ENCODE data around the gene CACFD1. TPM values are rescaled to one million over a fixed set of nuclear protein-coding genes. Genes with fewer than 3 reads are reported as not detected.

Gene CACFD1
- polyA plus RNA-seq, 1 donor from 2014 or later: 75.4 TPM

GRCh38 chr9:133472753-133473378 lies 13.1 kb downstream of the CACFD1 start:
- Histone ChIP-seq H3K9me2 (ENCODE audit: insufficient read depth, low read length) (no peaks in the 10 kb centered on the region), H3K27ac (ENCODE audit: low read length) (no peak overlapping the region), H2AFZ (ENCODE audit: low read depth, low read length) (no peak overlapping the region), H3K9ac (ENCODE audit: low read length) (no peak overlapping the region), H3K4me2 (ENCODE audit: low read length) (no peak overlapping the region), H3K9me3 (ENCODE audit: low read length) (no peaks in the 10 kb centered on the region), H3K4me3 (ENCODE audit: low read length) (no peak overlapping the region), H3K36me3 (ENCODE audit: insufficient read depth, low read length) (no peaks in the 10 kb centered on the region), H3K27me3 (ENCODE audit: insufficient read depth, low read depth, low read length) (no peaks in the 10 kb centered on the region), H3K79me2 (replicated peaks; ENCODE audit: insufficient read depth, low read length) (no peaks in the 10 kb centered on the region), H3F3A (ENCODE audit: insufficient read depth, low read length, poor library complexity, severe bottlenecking) (no peaks in the 10 kb centered on the region), H4K20me1 (ENCODE audit: insufficient read depth) (peaks cover 2% of the 10 kb centered on the region)
- TF ChIP-seq SMC3 (conservative IDR thresholded peaks at IDR 0.05; ENCODE audit: poor library complexity): no peak
- TF ChIP-seq POLR2AphosphoS5 (IDR thresholded peaks at IDR 0.05): peak; percentile 24
- no peak for TF ChIP-seq TAF1 (IDR thresholded peaks at IDR 0.05; ENCODE audit: low read depth)

GRCh38 chr9:133473743-133474142 lies 14.0 kb downstream of the CACFD1 start:
- Histone ChIP-seq H3K79me2 (replicated peaks; ENCODE audit: insufficient read depth, low read length) (no peaks in the 10 kb centered on the region), H3K4me3 (ENCODE audit: low read length) (no peak overlapping the region), H2AFZ (ENCODE audit: low read depth, low read length) (no peak overlapping the region), H3K4me2 (ENCODE audit: low read length) (no peak overlapping the region), H3K9me2 (ENCODE audit: insufficient read depth, low read length) (no peaks in the 10 kb centered on the region), H3K9me3 (ENCODE audit: low read length) (no peaks in the 10 kb centered on the region), H4K20me1 (ENCODE audit: insufficient read depth) (no peaks in the 10 kb centered on the region), H3K36me3 (ENCODE audit: insufficient read depth, low read length) (no peaks in the 10 kb centered on the region), H3K9ac (ENCODE audit: low read length) (no peak overlapping the region), H3K27ac (ENCODE audit: low read length) (no peak overlapping the region), H3F3A (ENCODE audit: insufficient read depth, low read length, poor library complexity, severe bottlenecking) (no peaks in the 10 kb centered on the region), H3K27me3 (ENCODE audit: insufficient read depth, low read depth, low read length) (no peaks in the 10 kb centered on the region)
- no peak for TF ChIP-seq REST (IDR thresholded peaks at IDR 0.05; ENCODE audit: borderline replicate concordance)

- H3K36me3 ChIP-seq (ENCODE audit: insufficient read depth, low read length): no peaks in the 10 kb centered on the region
- H3K4me2 ChIP-seq (ENCODE audit: low read length): no peak overlapping the region
- H3K27ac ChIP-seq (ENCODE audit: low read length): no peak overlapping the region
- no peak overlapping the region for H3K4me3 ChIP-seq (ENCODE audit: low read length)
- no peaks in the 10 kb centered on the region for H3K9me2 ChIP-seq (ENCODE audit: insufficient read depth, low read length)
- no peaks in the 10 kb centered on the region for H4K20me1 ChIP-seq (ENCODE audit: insufficient read depth)
- H3K27me3 ChIP-seq (ENCODE audit: insufficient read depth, low read depth, low read length): no peaks in the 10 kb centered on the region
- TF ChIP-seq TAF1 (IDR thresholded peaks at IDR 0.05; ENCODE audit: low read depth): no peak
- no peak for TF ChIP-seq SMC3 (conservative IDR thresholded peaks at IDR 0.05; ENCODE audit: poor library complexity)
- no peak for TF ChIP-seq EP300 (conservative IDR thresholded peaks at IDR 0.05; ENCODE audit: poor library complexity, severe bottlenecking)
- no peak for TF ChIP-seq POLR2AphosphoS5 (IDR thresholded peaks at IDR 0.05)
- TF ChIP-seq EZH2 (IDR thresholded peaks at IDR 0.05; ENCODE audit: borderline replicate concordance, insufficient read depth, low read length, poor library complexity, severe bottlenecking): no peak
- no peak for TF ChIP-seq CTCF (IDR thresholded peaks at IDR 0.05; ENCODE audit: poor library complexity, severe bottlenecking)
- TF ChIP-seq RAD21 (conservative IDR thresholded peaks at IDR 0.05): no peak
- no peak for TF ChIP-seq REST (IDR thresholded peaks at IDR 0.05; ENCODE audit: borderline replicate concordance)
- no peak overlapping the region for H3K9ac ChIP-seq (ENCODE audit: low read length)
- H3K79me2 ChIP-seq (replicated peaks; ENCODE audit: insufficient read depth, low read length): no peaks in the 10 kb centered on the region
- H3K9me3 ChIP-seq (ENCODE audit: low read length): no peaks in the 10 kb centered on the region
- no peaks in the 10 kb centered on the region for H3F3A ChIP-seq (ENCODE audit: insufficient read depth, low read length, poor library complexity, severe bottlenecking)
- no peak overlapping the region for H2AFZ ChIP-seq (ENCODE audit: low read depth, low read length)
These were observed 14.4 kb downstream of the CACFD1 start for GRCh38 chr9:133474215-133474614.
